H1 (cell line): ENCODE data around the gene SRSF1. TPM values are rescaled to one million over a fixed set of nuclear protein-coding genes. Genes with fewer than 3 reads are reported as not detected.

Source experiments
- CTCF ChIA-PET: fragments of 300-600 bp; sonication (Branson Sonifier 250); formaldehyde crosslinking; loops from one replicate; lab custom pipeline; 2021; ENCODE audit not compliant: partially characterized antibody; lab: Charles Lee
- POLR2A ChIA-PET: fragments of 300-600 bp; sonication (Branson Sonifier 250); formaldehyde crosslinking; loops from one replicate; lab custom pipeline; 2021; ENCODE audit warnings: inconsistent platforms; ENCODE audit not compliant: partially characterized antibody; lab: Charles Lee
- DNase-seq, 2 experiments: peaks; one replicate each; pipeline versions ENCODE4 v3.0.0 to v3.0.0-alpha.2; 2010 to 2022; ENCODE audit warnings: low spot score in 2 of 2, low read depth in 1 of 2, mixed read lengths in 1 of 2
- FAIRE-seq: peaks from 2 replicates; lab custom pipeline; 2011; peaks lifted over from hg19 to GRCh38; lab: Jason Lieb, UNC
- H2AFZ ChIP-seq: 2 replicates; pipeline ENCODE4 v1.8.1; 2012; ENCODE audit warnings: low read length, inconsistent platforms
- H2AK5ac ChIP-seq: 2 replicates; pipeline ENCODE4 v1.6.1; 2013; ENCODE audit warnings: low read depth, low read length
- H2BK120ac ChIP-seq: replicated peaks from 2 replicates; pipeline ENCODE3; 2013; ENCODE audit warnings: low read depth, low read length, inconsistent platforms
- H2BK12ac ChIP-seq: 2 replicates; pipeline ENCODE4 v1.6.1; 2013; ENCODE audit warnings: low read depth, low read length
- H2BK15ac ChIP-seq: 2 replicates; pipeline ENCODE4 v1.6.1; 2013; ENCODE audit warnings: low read length
- H2BK20ac ChIP-seq: 2 replicates; pipeline ENCODE4 v1.6.1; 2013; ENCODE audit warnings: low read length
- H2BK5ac ChIP-seq: 2 replicates; pipeline ENCODE4 v1.6.1; 2013; ENCODE audit warnings: low read depth, low read length
- H3K14ac ChIP-seq: 2 replicates; pipeline ENCODE4 v1.6.1; 2013; ENCODE audit warnings: inconsistent platforms; ENCODE audit not compliant: insufficient read length
- H3K18ac ChIP-seq: 2 replicates; pipeline ENCODE4 v1.6.1; 2013; ENCODE audit warnings: low read length; ENCODE audit errors: extremely low read depth
- H3K23ac ChIP-seq: 2 replicates; pipeline ENCODE4 v1.6.1; 2013; ENCODE audit warnings: inconsistent platforms; ENCODE audit not compliant: insufficient read length
- H3K23me2 ChIP-seq: 2 replicates; pipeline ENCODE4 v1.6.1; 2013; ENCODE audit warnings: low read depth, low read length
- H3K27ac ChIP-seq: 2 replicates; pipeline ENCODE4 v1.6.1; 2011; ENCODE audit warnings: low read depth, low read length, inconsistent platforms
- H3K27me3 ChIP-seq, 4 experiments: replicated peaks in 1 of 4; 1 replicate in 1 of 4; 2 replicates in 3 of 4; pipeline versions ENCODE4 v1.6.1 to v1.8.1; 2011 to 2013; ENCODE audit warnings: low read length in 3 of 4, mild to moderate bottlenecking in 3 of 4, inconsistent platforms in 2 of 4, mixed read lengths in 2 of 4, moderate library complexity in 1 of 4; ENCODE audit not compliant: control insufficient read depth in 3 of 4, insufficient read depth in 3 of 4; ENCODE audit errors: extremely low read depth in 1 of 4
- H3K36me3 ChIP-seq, 4 experiments: 2 replicates each; pipeline versions ENCODE4 v1.6.1 to v1.8.1; 2011 to 2013; ENCODE audit warnings: mild to moderate bottlenecking in 4 of 4, low read length in 3 of 4, moderate library complexity in 2 of 4, control low read depth in 1 of 4, inconsistent platforms in 1 of 4; ENCODE audit not compliant: insufficient read depth in 4 of 4, control insufficient read depth in 2 of 4
- H3K4ac ChIP-seq: replicated peaks from 2 replicates; pipeline ENCODE3; 2013; ENCODE audit warnings: low read length, low read depth, mixed read lengths, inconsistent platforms; ENCODE audit not compliant: insufficient read length
- H3K4me1 ChIP-seq, 4 experiments: replicated peaks in 1 of 4; 1 replicate in 1 of 4; 2 replicates in 3 of 4; pipeline versions ENCODE4 v1.6.1 to v1.8.1; 2011 to 2013; ENCODE audit warnings: low read length in 3 of 4, inconsistent platforms in 2 of 4, mixed read lengths in 1 of 4; ENCODE audit not compliant: insufficient read depth in 4 of 4, control insufficient read depth in 3 of 4
- H3K4me2 ChIP-seq, 2 experiments: 2 replicates each; pipeline versions ENCODE4 v1.6.1 to v1.8.1; 2011 to 2013; ENCODE audit warnings: low read depth in 2 of 2, low read length in 2 of 2, control low read depth in 1 of 2, inconsistent platforms in 1 of 2, mild to moderate bottlenecking in 1 of 2; ENCODE audit not compliant: insufficient read depth in 1 of 2
- H3K4me3 ChIP-seq, 4 experiments: fragments of 200-600, 300-600 bp in 1 of 4; sonication (generic), shearing (Covaris generic), sonication (Bioruptor Twin) in 1 of 4; 2 replicates each; pipeline versions ENCODE4 v1.5.1 to v1.8.1; 2011 to 2016; ENCODE audit warnings: low read length in 4 of 4, low read depth in 3 of 4, control low read depth in 2 of 4, inconsistent platforms in 2 of 4, mild to moderate bottlenecking in 2 of 4, mixed read lengths in 1 of 4, moderate library complexity in 1 of 4; ENCODE audit not compliant: insufficient read depth in 2 of 4; ENCODE audit errors: extremely low read depth in 1 of 4
- H3K56ac ChIP-seq: replicated peaks from 2 replicates; pipeline ENCODE3; 2013; ENCODE audit warnings: low read depth, mild to moderate bottlenecking, mixed read lengths, low read length, inconsistent platforms; ENCODE audit not compliant: insufficient read length
- H3K79me1 ChIP-seq: 2 replicates; pipeline ENCODE4 v1.6.1; 2013; ENCODE audit warnings: low read depth, low read length, control low read depth
- H3K79me2 ChIP-seq, 2 experiments: 2 replicates each; pipeline versions ENCODE4 v1.6.1 to v1.8.1; 2012 to 2013; ENCODE audit warnings: low read length in 2 of 2, mild to moderate bottlenecking in 2 of 2, inconsistent platforms in 1 of 2; ENCODE audit not compliant: insufficient read depth in 2 of 2, control insufficient read depth in 1 of 2
- H3K9ac ChIP-seq, 4 experiments: replicated peaks in 1 of 4; 1 replicate in 1 of 4; 2 replicates in 3 of 4; pipeline versions ENCODE4 v1.6.1 to v1.8.1; 2011 to 2013; ENCODE audit warnings: low read depth in 3 of 4, low read length in 3 of 4, control low read depth in 2 of 4, mild to moderate bottlenecking in 2 of 4, moderate library complexity in 2 of 4, inconsistent platforms in 1 of 4; ENCODE audit errors: extremely low read depth in 1 of 4
- H3K9me3 ChIP-seq, 2 experiments: 2 replicates each; pipeline versions ENCODE4 v1.6.1 to v1.8.1; 2012 to 2013; ENCODE audit warnings: mild to moderate bottlenecking in 2 of 2, moderate library complexity in 2 of 2, control low read depth in 1 of 2, inconsistent platforms in 1 of 2, low read depth in 1 of 2, low read length in 1 of 2, mixed read lengths in 1 of 2; ENCODE audit not compliant: insufficient read depth in 2 of 2
- H4K20me1 ChIP-seq, 2 experiments: replicated peaks in 1 of 2; 2 replicates each; pipeline versions ENCODE3 to v1.8.1; 2011 to 2013; ENCODE audit warnings: inconsistent platforms in 2 of 2, low read length in 2 of 2, mild to moderate bottlenecking in 1 of 2; ENCODE audit not compliant: insufficient read depth in 2 of 2, control insufficient read depth in 1 of 2
- H4K5ac ChIP-seq: 2 replicates; pipeline ENCODE4 v1.6.1; 2013; ENCODE audit warnings: low read length, low read depth, mixed read lengths, inconsistent platforms; ENCODE audit not compliant: insufficient read length
- H4K8ac ChIP-seq: 2 replicates; pipeline ENCODE4 v1.8.0; 2013; ENCODE audit warnings: mild to moderate bottlenecking, moderate library complexity, low read length, inconsistent platforms; ENCODE audit not compliant: insufficient read depth; ENCODE audit errors: extremely low read depth
- H4K91ac ChIP-seq: replicated peaks from 2 replicates; pipeline ENCODE3; 2013; ENCODE audit warnings: low read length, mixed read lengths, inconsistent platforms; ENCODE audit not compliant: insufficient read length
- POLR2A ChIP-seq, 2 experiments: IDR thresholded peaks; 1 replicate in 1 of 2; 2 replicates in 1 of 2; pipeline ENCODE4 v1.6.1; 2011; ENCODE audit warnings: low read depth in 2 of 2, low read length in 2 of 2, mild to moderate bottlenecking in 2 of 2; ENCODE audit errors: control extremely low read depth in 1 of 2
- RFX5 ChIP-seq: IDR thresholded peaks from 2 replicates; pipeline ENCODE4 v1.6.1; 2011; ENCODE audit warnings: low read depth, low read length, improper control_type of control experiment, borderline replicate concordance
- WGBS, 2 experiments: shearing (Covaris generic) in 1 of 2; methylation state at CpG; one replicate each; pipeline versions ENCODE4 v1.1.6 to v1.1.7; 2013 to 2015; ENCODE audit warnings: low lambda C conversion rate in 2 of 2, mixed read lengths in 2 of 2, inconsistent platforms in 1 of 2, low coverage in 1 of 2, missing lambda C conversion rate in 1 of 2; ENCODE audit not compliant: insufficient replicate concordance in 2 of 2, insufficient coverage in 1 of 2, insufficient read length in 1 of 2; ENCODE audit errors: extremely low coverage in 1 of 2, missing lambda C conversion rate in 1 of 2; 5-methylcytosine and 5-hydroxymethylcytosine counted together
- polyA plus RNA-seq, 7 experiments: library from polyadenylated mRNA; depleted of rRNA in 3 of 7; stranded (reverse) in 5 of 7; unstranded in 2 of 7; fragments of >200 nt in 5 of 7; fragments of 200-250 nt in 2 of 7; gene quantifications; 1 replicate in 5 of 7; 2 replicates in 1 of 7; 4 replicates in 1 of 7; pipeline versions ENCODE4 v1.2.1 to v1.2.3, GENCODE V29; 2011 to 2013; ENCODE audit warnings: missing spikeins in 2 of 7, mixed read lengths in 2 of 7
- total RNA-seq: library from RNA; stranded (reverse); fragmentation: NEBNext Ultra II Directional; extraction: Animal tissue kit (Norgen Biotek cat#: 25700); gene quantifications from 2 replicates; pipeline ENCODE4 v1.2.1, GENCODE V29; 2021

Gene SRSF1
- total and polyA plus RNA-seq, 2 of the 8 experiments (the other 6 are each of a cell fraction or from before 2014, with no cell fraction given) = 149 to 429 TPM

- Histone ChIP-seq H3K9ac (no peak overlapping the region), H3K23me2 (peaks cover 10% of the 10 kb centered on the region), H3K23ac (no peak overlapping the region), H3K18ac (no peak overlapping the region), H2BK5ac (no peak overlapping the region), H3K4ac (no peak overlapping the region), H3K36me3 (peaks cover 13 to 68% (median 43%) of the 10 kb centered on the region in 4 experiments), H3K79me2 (peaks cover 11 to 55% of the 10 kb centered on the region in 2 experiments), H3K27me3 (no peaks in the 10 kb centered on the region), H2BK20ac (no peak overlapping the region), H3K14ac (no peak overlapping the region), H2AFZ (no peak overlapping the region), H3K4me3 (0 out of 8 replicates have a peak overlapping the region, but pooled peaks of 1 of the 4 experiments have one; percentile 92), H2BK15ac (no peak overlapping the region), H4K5ac (no peak overlapping the region), H3K27ac (no peak overlapping the region), H3K79me1 (no peaks in the 10 kb centered on the region; the same call in 1 of the 2 replicates), H2BK12ac (no peak overlapping the region), H3K4me1 (peaks cover 0 to 11% (median 4%) of the 10 kb centered on the region in 4 experiments; a peak in 4 of 7 replicates), H3K9me3 (no peaks in the 10 kb centered on the region), H2BK120ac (no peak overlapping the region), H4K8ac (no peak overlapping the region), H3K56ac (no peak overlapping the region), H4K91ac (no peak overlapping the region), H2AK5ac (no peak overlapping the region), H3K4me2 (no peak overlapping the region), H4K20me1 (peaks cover 11 to 15% of the 10 kb centered on the region in 2 experiments)
- POLR2A ChIA-PET = interaction anchor here (0.7 to 28.0 kb wide), 9 partner anchors 9 to 140 kb away, joined by 3 to 672 read pairs (median 3); partner anchors contain the start of genes DYNLL2, MRPS23 and VEZF1
- FAIRE-seq = no peak
- no peak for TF ChIP-seq RFX5
- 0 out of 3 replicates have a peak, but pooled peaks of 1 of the 2 experiments have one; percentile 6 for TF ChIP-seq POLR2A (IDR thresholded peaks at IDR 0.05; ENCODE audit: control extremely low read depth in 1 of 2, low read depth in 2 of 2, low read length in 2 of 2)
- CTCF ChIA-PET = interaction anchor here (0.6 to 15.0 kb wide), 6 partner anchors 9 to 1016 kb away, joined by 3 to 384 read pairs (median 3); partner anchors contain the start of gene MRPS23
- no peak for DNase-seq
- 97% methylated on average over 2 of the region's 2 CpGs; no CpG with 5 or more reads in 1 of the 2 experiments for WGBS, 2 experiments
Observed at GRCh38 chr17:58002973-58003372, 4.1 kb downstream of the SRSF1 start.
